GM12878 (cell line): Measurements from ENCODE around the gene COPG2. TPM values are rescaled to one million over a fixed set of nuclear protein-coding genes. Genes with fewer than 3 reads are reported as not detected.

Experiments used
- ATAC-seq: fragments of 200-7000 bp; cut with Tn5 transposase; 3 replicates; pipeline ENCODE4 v1.9.1; 2020; ENCODE audit warnings: mild to moderate bottlenecking, moderate library complexity
- BruUV-seq: library from RNA; stranded (reverse); fragments of 400-500 nt; replicated peaks from 2 replicates; lab custom pipeline; 2021; lab: Mats Ljungman, UMichigan
- CTCF ChIA-PET: fragments of 300-600 bp; sonication (Branson Sonifier 250); formaldehyde crosslinking; extraction: SDS; loops from one replicate; lab custom pipeline; 2021; ENCODE audit warnings: inconsistent platforms; lab: Yijun Ruan, JAX
- POLR2A ChIA-PET: fragments of 350-600 bp; formaldehyde crosslinking; extraction: SDS; loops from one replicate; lab custom pipeline; 2021; ENCODE audit warnings: inconsistent platforms; lab: Charles Lee
- RAD21 ChIA-PET: fragments of 300-600 bp; sonication (Branson Sonifier 250); formaldehyde crosslinking; loops from one replicate; lab custom pipeline; 2023; ENCODE audit warnings: antibody characterized with exemption; ENCODE audit not compliant: unreplicated experiment; lab: Charles Lee
- SMC1A ChIA-PET: fragments of 300-600 bp; sonication (Branson Sonifier 250); formaldehyde crosslinking; loops from one replicate; lab custom pipeline; 2023; ENCODE audit not compliant: unreplicated experiment, uncharacterized antibody; lab: Charles Lee
- DNase-seq: peaks from one replicate; pipeline ENCODE4 v3.0.0-alpha.2; 2011; ENCODE audit warnings: low read depth, low spot score
- FAIRE-seq: peaks from 3 replicates; lab custom pipeline; 2011; peaks lifted over from hg19 to GRCh38; lab: Jason Lieb, UNC
- H2AFZ ChIP-seq: 2 replicates; pipeline ENCODE4 v1.6.0; 2011; ENCODE audit warnings: low read depth, low read length, control low read depth; ENCODE audit not compliant: control insufficient read depth
- H3K27ac ChIP-seq: 2 replicates; pipeline ENCODE4 v1.5.1; 2011; ENCODE audit warnings: control low read depth; ENCODE audit not compliant: control insufficient read depth, insufficient read depth
- H3K27me3 ChIP-seq, 2 experiments: replicated peaks in 1 of 2; 2 replicates each; pipeline versions ENCODE4 v1.6.0 to v1.6.1; 2011; ENCODE audit warnings: low read length in 1 of 2; ENCODE audit not compliant: control insufficient read depth in 2 of 2, insufficient read depth in 2 of 2
- H3K36me3 ChIP-seq, 2 experiments: 2 replicates each; pipeline ENCODE4 v1.5.1; 2011; ENCODE audit warnings: low read length in 1 of 2; ENCODE audit not compliant: control insufficient read depth in 2 of 2, insufficient read depth in 2 of 2
- H3K4me1 ChIP-seq: 2 replicates; pipeline ENCODE4 v1.6.1; 2011; ENCODE audit warnings: mild to moderate bottlenecking, low read length, moderate library complexity, mixed read lengths; ENCODE audit not compliant: control insufficient read depth, insufficient read depth
- H3K4me2 ChIP-seq: 2 replicates; pipeline ENCODE4 v1.6.0; 2011; ENCODE audit warnings: control low read depth; ENCODE audit not compliant: control insufficient read depth, insufficient read depth
- H3K4me3 ChIP-seq: fragments of 200-600 bp; sonication (generic); 2 replicates; pipeline ENCODE4 v1.5.1; 2016
- H3K79me2 ChIP-seq: 2 replicates; pipeline ENCODE4 v1.6.0; 2011; ENCODE audit warnings: low read length; ENCODE audit not compliant: control insufficient read depth, insufficient read depth
- H3K9ac ChIP-seq: 2 replicates; pipeline ENCODE4 v1.8.0; 2011; ENCODE audit warnings: low read length, control low read depth, mixed read lengths; ENCODE audit not compliant: control insufficient read depth, insufficient read depth
- H3K9me3 ChIP-seq: replicated peaks from 3 replicates; pipeline ENCODE4 v1.5.1; 2011; ENCODE audit warnings: mild to moderate bottlenecking, low read length; ENCODE audit not compliant: control insufficient read depth, insufficient read depth
- H4K20me1 ChIP-seq: 2 replicates; pipeline ENCODE4 v1.6.0; 2011; ENCODE audit not compliant: control insufficient read depth, insufficient read depth
- IRF3 ChIP-seq: fragments of 450-650 bp; IDR thresholded peaks from 2 replicates; pipeline ENCODE4 v1.6.1; 2014; ENCODE audit warnings: mild to moderate bottlenecking
- ZNF384 ChIP-seq: IDR thresholded peaks from 2 replicates; pipeline ENCODE4 v1.6.1; 2012; ENCODE audit warnings: low read depth, mild to moderate bottlenecking, low read length, improper control_type of control experiment, borderline replicate concordance
- WGBS: methylation state at CpG from one replicate; pipeline ENCODE4 v1.1.6; 2016; ENCODE audit warnings: low lambda C conversion rate; ENCODE audit not compliant: insufficient replicate concordance, insufficient coverage; ENCODE audit errors: missing lambda C conversion rate; 5-methylcytosine and 5-hydroxymethylcytosine counted together
- in situ Hi-C: fragments of 300-500 bp; cut with MboI; formaldehyde crosslinking; loops from 9 replicates; pipeline ENCODE4 v1.14.3; 2018; ENCODE audit warnings: mixed read lengths
- intact Hi-C: fragments of 100-400 bp; cut with micrococcal nuclease; formaldehyde crosslinking; loops from one replicate; pipeline ENCODE4 v1.14.2; 2022; ENCODE audit not compliant: unreplicated experiment
- polyA plus RNA-seq, 11 experiments: library from polyadenylated mRNA; depleted of rRNA in 4 of 11; unstranded in 6 of 11; stranded (reverse) in 5 of 11; fragments of >200 nt; fragmentation: Nextera tagmentation in 4 of 11; fragmentation: Illumina TruSeq in 1 of 11; extraction: Ambion mirVana in 4 of 11; extraction: Trizol in 1 of 11; gene quantifications; 1 replicate in 1 of 11; 2 replicates in 10 of 11; pipeline versions ENCODE4 v1.2.1 to v1.2.3, GENCODE V29; 2011 to 2016; ENCODE audit warnings: inconsistent platforms in 2 of 11, missing spikeins in 2 of 11, low read depth in 1 of 11
- total RNA-seq, 4 experiments: library from RNA; depleted of rRNA in 3 of 4; stranded (reverse); fragments of >200 nt in 3 of 4; fragmentation: Illumina TruSeq in 1 of 4; extraction: Trizol in 1 of 4; gene quantifications; 2 replicates each; pipeline versions ENCODE4 v1.2.1 to v1.2.3, GENCODE V29; 2013 to 2021

COPG2 gene
- total and polyA plus RNA-seq, 10 of the 15 experiments (the other 5 are each of a cell fraction or from before 2014, with no cell fraction given) = 3.4 to 37.8 (median 16.7) TPM

GRCh38 chr7:130486954-130487436 lies 181.6 kb downstream of the COPG2 start:
- in situ Hi-C loops = no loop called here
- SMC1A ChIA-PET = interaction anchor here (0.6 to 1.9 kb wide), 9 partner anchors 8 to 1025 kb away, joined by 3 to 6 read pairs (median 4); no protein-coding TSS in a partner anchor
- no peak overlapping the region for H3K9ac ChIP-seq
- RAD21 ChIA-PET = interaction anchor here (0.9 to 1.2 kb wide), 4 partner anchors 10 to 271 kb away, joined by 3 to 5 read pairs (median 4); no protein-coding TSS in a partner anchor
- 0% methylated on average over 4 of the region's 6 CpGs for WGBS
- H3K4me3 ChIP-seq = peak overlapping the region; percentile 48; the same call in 1 of the 2 replicates
- H3K4me2 ChIP-seq = peak overlapping the region; percentile 100
- peak overlapping the region; percentile 94; the same call in 1 of the 2 replicates for H2AFZ ChIP-seq
- H3K9me3 ChIP-seq = no peaks in the 10 kb centered on the region
- TF ChIP-seq ZNF384 (0 out of 2 replicates have a peak, but pooled peaks have one; percentile 9), IRF3 (no peak)
- POLR2A ChIA-PET = no interaction called here
- H3K36me3 ChIP-seq = no peaks in the 10 kb centered on the region
- BruUV-seq = no TSS peak
- FAIRE-seq (peak; percentile 44), DNase-seq (no peak), ATAC-seq (no peak)
- H3K4me1 ChIP-seq = peaks cover 11% of the 10 kb centered on the region
- intact Hi-C loops = loop anchor here (5.0 kb wide), 2 partner anchors 120 to 270 kb away; no protein-coding TSS in a partner anchor
- H4K20me1 ChIP-seq = no peaks in the 10 kb centered on the region
- CTCF ChIA-PET = interaction anchor here (0.6 to 2.6 kb wide), 15 partner anchors 10 to 677 kb away, joined by 3 to 12 read pairs (median 3); no protein-coding TSS in a partner anchor
- no peak overlapping the region for H3K27ac ChIP-seq
- H3K27me3 ChIP-seq = no peaks in the 10 kb centered on the region; a peak in 1 of 4 replicates
- no peaks in the 10 kb centered on the region for H3K79me2 ChIP-seq
